Activated CD4-positive, alpha-beta T cell treated with anti-CD3 and anti-CD28 coated beads, Interleukin-2, amount 50 U/mL, for 4 hours (primary cell): ENCODE measurements around the gene TERB1.

Experiments
- DNase-seq, 2 experiments: peaks; one replicate each; pipeline ENCODE4 v3.0.0-alpha.2; 2020

TERB1 gene

GRCh38 chr16:66801320-66802105 lies at the start of gene TERB1:
Gene TERB1 (minus strand): TSS chr16:66801584. CDS start chr16:66796798, 4,786 bp downstream.
- DNase-seq: no peak

- no peak for DNase-seq
Observed at GRCh38 chr16:66850115-66850815, 48.9 kb upstream of the TERB1 start.

- DNase-seq: no peak
Observed at GRCh38 chr16:66849549-66849948, 48.2 kb upstream of the TERB1 start.

GRCh38 chr16:66849021-66849420 lies 47.6 kb upstream of the TERB1 start:
- DNase-seq: no peak

GRCh38 chr16:66848172-66848571 lies 46.8 kb upstream of the TERB1 start:
- no peak for DNase-seq

GRCh38 chr16:66847533-66848067 lies 46.2 kb upstream of the TERB1 start:
- no peak for DNase-seq

GRCh38 chr16:66846831-66847230 lies 45.4 kb upstream of the TERB1 start:
- DNase-seq: no peak

- DNase-seq: no peak
Observed at GRCh38 chr16:66846266-66846665, 44.9 kb upstream of the TERB1 start.

- no peak for DNase-seq
Observed at GRCh38 chr16:66845791-66846221, 44.4 kb upstream of the TERB1 start.

GRCh38 chr16:66845080-66845410 lies 43.7 kb upstream of the TERB1 start:
- DNase-seq: no peak

- DNase-seq: no peak
Observed at GRCh38 chr16:66844342-66845079, 43.1 kb upstream of the TERB1 start, which contains the start of gene CA7. Gene CA7 (plus strand): TSS chr16:66844414. CDS start chr16:66844488, 74 bp downstream.

- DNase-seq: no peak
Observed at GRCh38 chr16:66844009-66844341, 42.6 kb upstream of the TERB1 start.

GRCh38 chr16:66843191-66843590 lies 41.8 kb upstream of the TERB1 start:
- DNase-seq: no peak

GRCh38 chr16:66842765-66843164 lies 41.4 kb upstream of the TERB1 start:
- no peak for DNase-seq

- no peak for DNase-seq
Observed at GRCh38 chr16:66841366-66841765, 40.0 kb upstream of the TERB1 start.

GRCh38 chr16:66840883-66841282 lies 39.5 kb upstream of the TERB1 start:
- DNase-seq: no peak

GRCh38 chr16:66834746-66835145 lies 33.4 kb upstream of the TERB1 start:
- no peak for DNase-seq

- no peak for DNase-seq
Observed at GRCh38 chr16:66832661-66833305, 31.4 kb upstream of the TERB1 start.

GRCh38 chr16:66832190-66832589 lies 30.8 kb upstream of the TERB1 start:
- DNase-seq: no peak

- DNase-seq: peak; percentile 79 to 82
Observed at GRCh38 chr16:66830422-66831404, 29.3 kb upstream of the TERB1 start, which contains the start of gene NAE1. Gene NAE1 (minus strand): TSS chr16:66830976. CDS start chr16:66830899, 77 bp downstream.

- no peak for DNase-seq
Observed at GRCh38 chr16:66824006-66824405, 22.6 kb upstream of the TERB1 start.

- DNase-seq: no peak
Observed at GRCh38 chr16:66814734-66815133, 13.3 kb upstream of the TERB1 start.
